Sigmoid colon (tissue), 4 donors: ENCODE data around the gene RCCD1.

Source experiments
- CTCF ChIP-seq, 4 experiments: fragments of 450-650 bp in 3 of 4; fragments of 200-600 bp in 1 of 4; IDR thresholded peaks; one replicate each; pipeline ENCODE4 v1.5.1; 2016 to 2019; ENCODE audit warnings: antibody characterized with exemption in 4 of 4, mild to moderate bottlenecking in 3 of 4, moderate library complexity in 2 of 4
- EP300 ChIP-seq, 4 donors: sonication (generic); formaldehyde crosslinking; IDR thresholded peaks; one replicate each; pipeline ENCODE4 v1.6.1; 2017; ENCODE audit warnings: antibody characterized with exemption in 4 of 4

DNA sequence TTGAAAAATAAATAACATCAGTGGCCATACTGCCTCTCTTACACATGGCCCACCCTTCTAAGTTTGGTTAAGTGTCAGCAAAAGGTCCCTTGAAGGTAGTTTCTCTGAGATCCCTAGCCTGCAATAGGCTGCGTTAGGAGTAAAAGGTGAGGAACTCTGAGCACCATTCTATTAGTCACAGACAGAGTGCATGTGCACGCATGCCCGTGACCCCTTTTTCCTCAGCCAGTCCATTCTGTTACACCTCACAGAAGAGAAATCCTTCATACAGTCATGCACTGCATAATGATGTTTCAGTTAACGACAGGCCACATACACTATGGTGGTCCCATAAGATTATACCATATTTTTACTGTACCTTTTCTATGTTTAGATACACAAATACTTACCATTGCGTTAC is 12.5 kb downstream of the RCCD1 start:
- no peak for TF ChIP-seq EP300 (IDR thresholded peaks at IDR 0.05)
- TF ChIP-seq CTCF (IDR thresholded peaks at IDR 0.05) = no peak
